Fibroblast of villous mesenchyme (primary cell): ENCODE results near the gene FHAD1. TPM values are rescaled to one million over a fixed set of nuclear protein-coding genes. Genes with fewer than 3 reads are reported as not detected.

Experiments used
- DNase-seq: peaks from one replicate; pipeline ENCODE4 v3.0.0-alpha.2; 2010; ENCODE audit warnings: low read depth
- H3K4me3 ChIP-seq: 2 replicates; pipeline ENCODE4 v1.5.1; 2011; ENCODE audit warnings: low read depth, mild to moderate bottlenecking, low read length
- total RNA-seq: library from RNA; depleted of rRNA; stranded (reverse); fragments of >200 nt; gene quantifications from 2 replicates; pipeline ENCODE4 v1.2.3, GENCODE V29; 2012
- TF ChIP-seq, protein P1 (sequence below): IDR thresholded peaks from 2 replicates; pipeline ENCODE4 v1.5.1; 2012; ENCODE audit warnings: low read depth, mild to moderate bottlenecking, low read length; ENCODE audit not compliant: insufficient read depth

The FHAD1 gene
- total RNA-seq, 1 donor, result under 0.01 TPM

DNA sequence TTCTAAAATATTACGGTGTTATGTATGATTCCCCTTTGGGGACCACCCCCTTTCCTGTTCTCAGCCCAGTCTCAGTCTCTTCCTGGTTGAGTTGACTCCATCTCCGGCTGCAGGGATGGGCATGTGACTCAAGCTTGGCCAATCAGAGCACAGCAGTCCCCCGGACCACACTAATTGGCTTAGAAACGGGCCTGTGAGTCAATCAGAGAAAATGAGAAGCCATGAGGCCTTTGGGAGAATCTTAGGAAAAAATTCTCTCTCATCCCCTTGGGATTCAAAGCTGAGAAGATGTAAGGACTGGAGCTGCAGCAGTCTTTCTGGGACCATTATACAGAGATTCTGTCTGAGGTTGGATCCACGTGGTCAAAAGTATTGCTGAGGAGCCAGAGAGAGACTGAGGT is 10.7 kb upstream of the FHAD1 start:
- no peak for DNase-seq
- H3K4me3 ChIP-seq, result no peak overlapping the region
- TF ChIP-seq, protein P1, sequence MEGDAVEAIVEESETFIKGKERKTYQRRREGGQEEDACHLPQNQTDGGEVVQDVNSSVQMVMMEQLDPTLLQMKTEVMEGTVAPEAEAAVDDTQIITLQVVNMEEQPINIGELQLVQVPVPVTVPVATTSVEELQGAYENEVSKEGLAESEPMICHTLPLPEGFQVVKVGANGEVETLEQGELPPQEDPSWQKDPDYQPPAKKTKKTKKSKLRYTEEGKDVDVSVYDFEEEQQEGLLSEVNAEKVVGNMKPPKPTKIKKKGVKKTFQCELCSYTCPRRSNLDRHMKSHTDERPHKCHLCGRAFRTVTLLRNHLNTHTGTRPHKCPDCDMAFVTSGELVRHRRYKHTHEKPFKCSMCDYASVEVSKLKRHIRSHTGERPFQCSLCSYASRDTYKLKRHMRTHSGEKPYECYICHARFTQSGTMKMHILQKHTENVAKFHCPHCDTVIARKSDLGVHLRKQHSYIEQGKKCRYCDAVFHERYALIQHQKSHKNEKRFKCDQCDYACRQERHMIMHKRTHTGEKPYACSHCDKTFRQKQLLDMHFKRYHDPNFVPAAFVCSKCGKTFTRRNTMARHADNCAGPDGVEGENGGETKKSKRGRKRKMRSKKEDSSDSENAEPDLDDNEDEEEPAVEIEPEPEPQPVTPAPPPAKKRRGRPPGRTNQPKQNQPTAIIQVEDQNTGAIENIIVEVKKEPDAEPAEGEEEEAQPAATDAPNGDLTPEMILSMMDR, result no peak

DNA sequence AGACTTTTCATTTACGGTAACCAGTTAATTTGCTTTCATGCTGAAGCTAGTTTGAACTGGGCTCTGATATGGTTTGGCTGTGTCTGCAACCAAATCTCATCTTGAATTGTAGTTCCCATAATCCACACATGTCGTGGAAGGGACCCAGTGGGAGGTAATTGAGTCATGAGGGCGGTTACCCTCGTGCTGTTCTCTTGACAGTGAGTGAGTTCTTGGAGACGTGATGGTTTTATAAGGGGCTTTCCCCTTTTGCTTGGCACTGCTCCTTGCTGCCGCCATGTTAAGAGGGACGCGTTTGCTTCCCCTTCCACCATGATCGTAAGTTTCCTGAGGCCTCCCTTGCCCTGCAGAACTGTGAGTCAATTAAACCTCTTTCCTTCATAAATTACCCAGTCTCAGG is 10.3 kb upstream of the FHAD1 start:
- TF ChIP-seq, protein P1, result no peak
- DNase-seq, result no peak
- no peak overlapping the region for H3K4me3 ChIP-seq

DNA sequence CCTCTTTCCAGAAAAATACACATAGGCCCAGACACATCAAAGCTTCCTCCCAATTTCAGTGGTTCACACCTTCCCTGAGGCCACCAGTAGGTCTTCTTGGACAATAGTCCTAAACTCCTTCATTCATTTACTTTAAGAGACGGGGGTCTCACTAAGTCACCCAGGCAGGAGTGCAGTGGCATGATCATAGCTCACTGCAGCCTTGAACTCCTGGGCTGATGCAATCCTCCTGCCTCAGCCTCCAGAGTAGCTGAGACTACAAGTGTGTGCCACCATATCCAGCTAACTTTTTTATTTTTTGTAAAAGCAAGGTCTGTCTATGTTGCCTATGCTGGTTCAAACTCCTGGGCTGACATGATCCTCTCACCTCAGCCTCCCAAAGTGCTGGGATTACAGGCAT is 8.2 kb upstream of the FHAD1 start:
- no peak overlapping the region for H3K4me3 ChIP-seq
- no peak for DNase-seq
- TF ChIP-seq, protein P1, result no peak

DNA sequence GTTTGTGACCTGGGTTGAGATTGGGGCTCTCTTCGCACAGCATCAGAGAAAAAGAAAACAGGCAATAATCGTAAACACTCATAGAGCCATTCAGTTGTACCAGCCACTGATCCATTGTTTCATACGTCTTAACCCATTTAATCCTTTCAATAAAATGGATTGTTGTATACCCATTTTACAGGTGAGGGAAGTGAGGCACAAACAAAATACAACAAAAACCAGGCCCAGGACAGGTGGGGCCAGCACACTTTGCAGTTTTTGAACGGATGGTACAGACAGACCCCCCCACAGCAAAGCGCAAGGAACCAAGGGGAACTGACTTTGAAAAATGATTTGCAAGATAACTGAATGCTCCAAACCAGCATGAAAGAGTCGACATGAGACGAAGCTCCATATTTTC is 4.3 kb upstream of the FHAD1 start:
- H3K4me3 ChIP-seq, result no peak overlapping the region
- DNase-seq, result no peak
- TF ChIP-seq, protein P1, result no peak

DNA sequence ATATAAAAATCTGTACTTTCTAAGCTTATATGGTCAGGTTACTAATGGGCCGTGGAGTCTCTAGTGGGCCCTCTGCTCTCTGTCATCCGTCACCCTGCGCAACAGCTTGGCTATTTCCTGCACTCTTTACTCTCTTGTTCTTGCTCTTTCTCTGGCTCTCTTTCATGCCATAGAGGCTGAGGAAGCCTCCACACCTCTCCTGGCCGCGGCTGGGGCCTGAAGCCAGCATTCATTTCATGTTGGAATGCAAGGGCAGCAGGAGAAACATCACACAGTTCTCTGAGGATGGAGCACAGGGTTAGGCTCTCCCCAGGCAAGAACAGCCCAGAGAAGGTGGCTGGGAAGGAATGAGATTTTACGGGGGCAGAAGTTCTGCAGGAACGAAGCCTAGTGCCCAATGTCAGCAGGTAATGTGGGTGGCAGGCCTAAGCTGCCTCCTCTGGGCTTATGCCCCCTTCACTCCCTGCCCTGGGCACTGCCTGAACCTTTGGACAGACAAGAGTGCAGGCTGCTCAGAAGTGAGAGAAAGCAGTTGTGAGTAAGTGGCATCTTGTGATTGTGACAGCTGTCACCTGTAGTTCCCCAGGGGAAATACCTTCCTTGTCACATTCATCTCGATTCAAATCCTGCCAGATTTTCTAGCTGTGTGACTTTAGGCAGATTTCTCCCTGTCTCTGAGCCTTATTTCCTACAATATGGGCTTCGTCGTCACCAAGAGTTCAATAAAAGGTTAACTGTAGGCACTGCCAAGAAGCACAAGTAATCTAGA is 3.6 kb upstream of the FHAD1 start:
- no peak overlapping the region for H3K4me3 ChIP-seq
- TF ChIP-seq, protein P1, result no peak

DNA sequence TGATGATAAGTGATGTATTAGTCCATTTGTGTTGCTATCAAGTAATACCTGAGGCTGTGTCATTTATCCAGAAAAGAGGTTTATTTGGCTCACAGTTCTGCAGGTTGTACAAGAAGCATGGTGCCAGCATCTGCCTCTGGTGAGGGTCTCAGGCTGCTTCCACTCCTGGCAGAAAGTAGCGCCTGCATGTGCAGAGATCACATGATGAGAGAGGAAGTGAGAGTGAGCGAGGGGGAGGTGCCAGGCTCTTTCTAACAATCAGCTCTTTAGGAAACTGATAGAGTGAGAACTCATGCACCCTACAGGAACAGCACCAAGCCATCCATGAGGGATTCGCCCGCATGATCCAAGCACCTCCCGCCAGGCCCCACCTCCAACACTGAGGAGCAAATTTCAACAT is 2.2 kb upstream of the FHAD1 start:
- TF ChIP-seq, protein P1, result no peak
- H3K4me3 ChIP-seq, result no peak overlapping the region
- no peak for DNase-seq

More for the DNA sequence above, 3.6 kb upstream of the FHAD1 start:
- DNase-seq, result no peak

DNA sequence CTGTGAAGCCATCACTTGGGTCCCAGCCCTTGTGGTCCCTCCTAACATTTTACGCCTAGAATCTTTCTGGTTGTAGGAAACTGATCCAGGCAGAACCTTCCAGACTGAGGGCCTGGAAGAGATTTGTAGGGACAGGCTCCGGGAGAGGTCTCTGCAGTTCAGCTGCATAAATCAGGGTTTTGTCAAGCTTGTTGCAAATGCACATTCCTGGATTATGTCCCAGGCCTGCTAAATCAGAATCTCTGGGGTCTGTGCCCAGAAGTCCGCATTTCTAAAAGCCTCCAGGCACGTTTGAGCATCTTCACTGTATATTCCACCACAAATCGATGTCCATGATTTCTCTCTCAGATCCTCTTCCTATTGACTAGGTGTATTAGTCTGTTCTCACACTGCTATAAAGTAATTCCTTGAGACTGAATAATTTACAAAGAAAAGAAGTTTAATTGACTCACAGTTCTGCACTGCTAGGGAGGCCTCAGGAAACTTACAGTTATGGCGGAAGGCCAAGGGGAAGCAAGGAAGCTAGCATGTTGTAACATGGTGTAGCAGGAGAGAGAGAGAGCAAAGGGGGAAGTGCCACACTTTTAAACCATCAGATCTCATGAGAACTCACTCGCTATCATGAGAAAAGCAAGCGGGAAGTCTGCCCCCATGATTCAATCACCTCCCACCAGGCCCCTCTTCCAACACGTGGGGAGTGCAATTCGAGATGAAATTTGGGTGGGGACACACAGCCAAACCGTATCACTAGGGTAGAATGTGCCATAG is 1.2 kb upstream of the FHAD1 start:
- no peak overlapping the region for H3K4me3 ChIP-seq
- DNase-seq, result peak; percentile 70
- TF ChIP-seq, protein P1, result no peak
